HG02763 (cell line): ENCODE results near the gene NR2F1-AS1.
"Not testable (repeated sequence)": the region's sequence is repeated elsewhere in the genome, so short reads cannot be mapped to it uniquely, and the experiment has no call there.

Source experiments
- ATAC-seq: cut with Tn5 transposase; IDR thresholded peaks from one replicate; pipeline ENCODE4 v1.9.1; 2021; ENCODE audit warnings: mild to moderate bottlenecking, moderate library complexity; ENCODE audit not compliant: unreplicated experiment

NR2F1-AS1 gene

GRCh38 chr5:93549594-93549993, 31.4 kb downstream of the NR2F1-AS1 start:
- ATAC-seq, result not testable (repeated sequence)

DNA sequence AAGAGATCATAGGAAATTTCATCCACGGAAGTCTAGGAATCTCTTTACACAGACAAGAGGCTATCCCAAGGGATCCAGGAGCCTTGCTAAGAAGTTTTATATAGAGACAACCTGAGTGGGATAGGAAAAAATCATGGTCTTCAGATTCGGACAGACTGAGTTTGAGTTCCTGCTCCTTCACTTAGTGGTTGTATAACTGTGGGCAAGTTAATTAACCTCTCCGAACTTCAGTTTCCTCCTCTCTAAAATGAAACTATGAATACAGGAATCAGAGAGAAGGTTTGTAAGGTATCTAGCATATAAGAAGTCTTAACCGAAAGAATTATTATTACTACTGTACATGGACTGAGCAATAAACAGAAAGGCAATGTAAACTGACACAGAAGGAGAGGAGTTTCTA, 35.1 kb downstream of the NR2F1-AS1 start:
- ATAC-seq, result no peak

DNA sequence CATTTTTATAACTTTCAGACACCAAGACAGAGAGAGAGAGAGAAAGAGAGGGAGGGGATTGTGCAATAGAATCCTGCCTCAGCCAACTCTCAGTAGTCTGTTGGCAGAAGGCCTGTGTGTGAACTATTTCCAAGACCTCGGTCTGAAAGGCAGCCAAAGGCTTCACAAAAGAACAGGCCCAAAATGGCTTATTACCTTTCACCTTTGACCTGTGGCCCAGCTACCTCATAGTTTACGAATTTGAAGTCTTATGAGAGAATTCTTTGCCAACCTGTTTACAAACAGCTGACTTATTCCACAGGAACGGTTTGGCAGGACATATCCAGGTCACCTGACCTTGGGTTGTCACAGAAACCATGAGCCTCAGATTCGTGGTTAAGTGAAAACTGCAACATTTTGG, 48.6 kb downstream of the NR2F1-AS1 start:
- ATAC-seq, result no peak

GRCh38 chr5:93521815-93522214, 59.2 kb downstream of the NR2F1-AS1 start:
- not testable (repeated sequence) for ATAC-seq

- ATAC-seq, result no peak
Observed at GRCh38 chr5:93519740-93520139, 61.3 kb downstream of the NR2F1-AS1 start.

GRCh38 chr5:93517828-93518227, 63.2 kb downstream of the NR2F1-AS1 start:
- ATAC-seq, result no peak

- no peak for ATAC-seq
Observed at GRCh38 chr5:93513298-93513697, 67.7 kb downstream of the NR2F1-AS1 start.

- no peak for ATAC-seq
Observed at GRCh38 chr5:93512799-93513198, 68.2 kb downstream of the NR2F1-AS1 start.

GRCh38 chr5:93511445-93511844, 69.6 kb downstream of the NR2F1-AS1 start:
- ATAC-seq, result no peak

- ATAC-seq, result no peak
Observed at GRCh38 chr5:93510626-93511380, 70.2 kb downstream of the NR2F1-AS1 start.

DNA sequence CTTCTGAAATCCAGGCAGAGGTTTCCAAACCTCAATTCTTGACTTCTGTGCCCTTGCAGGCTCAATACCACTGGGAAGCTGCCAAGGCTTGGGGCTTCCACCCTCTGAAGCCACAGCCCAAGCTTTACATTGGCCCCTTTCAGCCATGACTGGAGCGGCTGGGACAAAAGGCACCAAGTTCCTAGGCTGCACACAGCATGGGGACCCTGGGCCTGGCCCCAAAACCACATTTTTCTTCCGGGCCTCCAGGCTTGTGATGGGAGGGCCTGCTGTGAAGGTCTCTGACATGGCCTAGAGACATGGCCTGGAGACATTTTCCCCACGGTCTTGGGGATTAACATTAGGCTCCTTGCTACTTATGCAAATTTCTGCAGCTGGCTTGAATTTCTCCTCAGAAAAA, 75.5 kb downstream of the NR2F1-AS1 start:
- not testable (repeated sequence) for ATAC-seq

- no peak for ATAC-seq
Observed at GRCh38 chr5:93503598-93504067, 77.4 kb downstream of the NR2F1-AS1 start.

DNA sequence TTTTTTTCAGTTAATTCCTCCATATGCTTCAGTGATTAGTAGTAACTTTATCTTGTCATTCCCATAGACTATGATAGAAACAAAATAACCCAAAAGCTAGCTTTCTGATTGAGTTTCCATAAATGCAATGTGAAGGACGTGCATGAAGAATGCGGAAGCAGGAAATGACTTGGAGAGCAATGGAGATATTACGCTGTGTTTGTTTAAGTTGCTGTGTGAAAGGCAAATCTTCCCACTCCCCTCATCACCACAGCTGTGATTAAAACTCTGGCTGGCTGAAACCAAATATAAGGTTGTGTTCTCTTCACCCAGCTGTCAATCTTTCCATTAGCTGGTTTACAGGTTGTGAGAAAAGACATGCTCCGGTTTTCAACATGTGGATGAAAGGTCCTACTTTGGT, 83.9 kb downstream of the NR2F1-AS1 start:
- ATAC-seq, result no peak

GRCh38 chr5:93479982-93480509, 101.0 kb downstream of the NR2F1-AS1 start:
- ATAC-seq, result no peak

GRCh38 chr5:93477816-93478215, 103.2 kb downstream of the NR2F1-AS1 start:
- no peak for ATAC-seq

- no peak for ATAC-seq
Observed at GRCh38 chr5:93476251-93476742, 104.7 kb downstream of the NR2F1-AS1 start.

DNA sequence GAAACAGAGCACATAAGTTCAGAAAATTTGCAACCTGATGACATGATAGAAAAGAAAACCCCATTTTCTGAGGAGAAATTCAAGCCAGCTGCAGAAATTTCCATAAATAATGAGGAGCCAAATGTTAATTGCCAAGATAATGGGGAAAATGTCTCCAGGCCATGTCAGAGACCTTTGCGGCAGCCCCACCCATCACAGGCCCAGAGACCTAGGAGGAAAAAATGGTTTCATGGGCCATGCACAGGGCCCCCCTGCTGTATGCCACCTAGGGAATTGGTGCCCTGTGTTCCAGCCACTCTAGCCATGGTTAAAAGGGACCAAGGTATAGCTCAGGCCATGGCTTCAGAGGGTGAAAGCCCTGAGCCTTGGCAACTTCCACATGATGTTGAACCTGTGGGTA, 118.1 kb downstream of the NR2F1-AS1 start:
- no peak for ATAC-seq

- no peak for ATAC-seq
Observed at GRCh38 chr5:93461756-93462155, 119.3 kb downstream of the NR2F1-AS1 start.

GRCh38 chr5:93460286-93460685, 120.7 kb downstream of the NR2F1-AS1 start:
- ATAC-seq, result no peak

DNA sequence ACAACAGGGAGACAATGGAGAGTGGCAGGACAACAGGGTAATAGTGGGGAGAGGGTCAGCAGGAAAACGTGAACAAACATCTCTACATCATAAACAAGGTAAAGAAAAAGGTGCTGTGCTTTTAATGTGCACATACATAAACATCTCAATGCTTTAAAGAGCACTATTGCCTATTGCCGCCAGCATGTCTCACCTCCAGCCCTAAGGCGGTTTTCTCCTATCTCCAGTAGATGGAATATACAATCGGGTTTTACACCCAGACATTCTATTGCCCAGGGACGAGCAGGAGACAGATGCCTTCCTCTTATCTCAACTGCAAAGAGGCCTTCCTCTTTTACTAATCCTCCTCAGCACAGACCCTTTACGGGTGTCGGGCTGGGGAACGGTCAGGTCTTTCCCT, 124.2 kb downstream of the NR2F1-AS1 start:
- ATAC-seq, result not testable (repeated sequence)

DNA sequence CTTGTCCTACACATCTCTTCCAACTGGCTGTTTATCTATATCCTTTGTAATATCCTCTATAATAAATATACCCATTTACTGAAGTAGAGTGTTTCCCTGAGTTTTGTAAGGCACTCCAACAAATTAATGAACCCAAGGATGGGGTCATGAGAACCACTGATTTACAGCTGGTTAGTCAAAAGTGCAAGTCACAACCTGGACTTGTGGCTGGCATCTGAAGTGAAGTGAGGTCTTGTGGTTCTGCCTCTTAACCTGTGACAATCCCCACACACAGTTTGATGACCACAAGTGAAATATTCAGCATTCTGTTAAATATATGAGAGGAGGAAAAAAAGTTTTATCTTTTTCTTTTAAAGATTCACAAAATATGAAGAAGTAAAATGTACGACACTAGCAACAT, 126.1 kb downstream of the NR2F1-AS1 start:
- no peak for ATAC-seq

DNA sequence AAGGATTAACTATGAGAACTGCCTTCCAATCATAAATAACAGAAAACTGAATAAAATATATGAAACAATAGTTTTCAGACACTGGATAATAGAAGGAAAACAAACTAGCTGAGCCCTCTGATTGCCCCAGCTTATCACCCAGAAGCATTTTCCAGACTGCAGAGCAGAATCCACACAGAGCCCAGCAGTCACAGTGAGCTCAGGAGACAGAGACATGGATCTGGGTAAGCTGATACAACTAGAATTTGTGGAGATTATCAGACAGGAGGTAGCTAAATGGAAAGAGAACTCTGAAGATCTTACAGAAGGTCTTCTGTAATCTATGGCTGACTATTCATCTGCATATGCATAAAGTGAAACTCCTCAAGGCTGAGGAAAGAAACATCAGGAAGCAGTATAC, 128.8 kb downstream of the NR2F1-AS1 start:
- ATAC-seq, result no peak
